HepG2 (cell line): Measurements from ENCODE around the gene RPH3AL.

ENCODE experiments used
- HOXA9 ChIP-seq: sonication (generic); formaldehyde crosslinking; IDR thresholded peaks from 2 replicates; pipeline ENCODE4 v1.8.1; 2022; ENCODE audit warnings: missing genetic modification reagents, mild to moderate bottlenecking, moderate library complexity, borderline replicate concordance
- NONO ChIP-seq, 2 experiments: fragments of 450-650 bp in 1 of 2; sonication (generic) in 1 of 2; formaldehyde crosslinking in 1 of 2; IDR thresholded peaks in 1 of 2; conservative IDR thresholded peaks in 1 of 2; 2 replicates each; pipeline versions ENCODE4 v1.6.1 to v1.8.0; 2017 to 2022; ENCODE audit warnings: mild to moderate bottlenecking in 1 of 2, missing genetic modification reagents in 1 of 2, moderate library complexity in 1 of 2
- NRL ChIP-seq: sonication (generic); formaldehyde crosslinking; IDR thresholded peaks from 2 replicates; pipeline ENCODE4 v1.5.0; 2020; ENCODE audit warnings: missing genetic modification reagents, mild to moderate bottlenecking, moderate library complexity, borderline replicate concordance
- SIN3A ChIP-seq: IDR thresholded peaks from 2 replicates; pipeline ENCODE4 v1.6.1; 2011; ENCODE audit warnings: low read depth, mild to moderate bottlenecking, control low read depth, low read length, borderline replicate concordance
- SMAD3 ChIP-seq: sonication (generic); formaldehyde crosslinking; IDR thresholded peaks from 2 replicates; pipeline ENCODE4 v1.4.0; 2020; ENCODE audit warnings: missing genetic modification reagents
- SP2 ChIP-seq: sonication (generic); formaldehyde crosslinking; IDR thresholded peaks from 2 replicates; pipeline ENCODE4 v1.5.1; 2020; ENCODE audit warnings: mild to moderate bottlenecking, missing genetic modification reagents
- ZNF205 ChIP-seq: IDR thresholded peaks from 2 replicates; pipeline ENCODE4 v1.6.1; 2018; ENCODE audit warnings: missing biosample characterization, missing genetic modification reagents
- TF ChIP-seq, protein P1 (sequence below): sonication (generic); formaldehyde crosslinking; IDR thresholded peaks from 2 replicates; pipeline ENCODE4 v1.5.0; 2020; ENCODE audit warnings: mild to moderate bottlenecking, missing genetic modification reagents, moderate library complexity
- TF ChIP-seq, protein P2 (sequence below): sonication (generic); formaldehyde crosslinking; conservative IDR thresholded peaks from 2 replicates; pipeline ENCODE4 v1.4.0; 2020; ENCODE audit warnings: missing genetic modification reagents

DNA sequence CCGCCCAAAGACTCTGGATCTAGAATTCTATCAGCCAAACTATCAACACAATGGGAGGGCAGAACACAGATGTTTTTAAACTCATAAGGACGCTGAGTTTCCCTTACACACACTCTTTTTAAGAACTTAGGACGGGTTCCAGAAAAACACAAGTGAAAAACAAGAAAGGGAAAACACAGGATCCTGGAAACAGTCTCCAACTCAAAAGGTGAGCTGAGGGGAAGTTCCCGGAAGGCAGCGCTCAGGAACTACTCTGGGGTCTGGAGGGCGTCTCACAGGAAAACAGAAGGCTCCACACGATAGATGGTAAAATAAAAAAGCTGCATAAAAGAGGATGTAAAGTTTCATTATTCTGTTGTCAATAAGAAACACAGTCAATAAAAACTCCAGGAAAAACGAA is 91.0 kb downstream of the RPH3AL start:
- TF ChIP-seq SP2 (CRISPR knock-in tag) (no peak), NRL (CRISPR knock-in tag) (no peak), ZNF205 (CRISPR knock-in tag) (no peak), HOXA9 (CRISPR knock-in tag) (no peak), SIN3A (no peak), NONO (IDR thresholded peaks at IDR 0.05) (no peak), NONO (CRISPR knock-in tag; conservative IDR thresholded peaks at IDR 0.05) (no peak), SMAD3 (CRISPR knock-in tag) (no peak)
- TF ChIP-seq, protein P1, sequence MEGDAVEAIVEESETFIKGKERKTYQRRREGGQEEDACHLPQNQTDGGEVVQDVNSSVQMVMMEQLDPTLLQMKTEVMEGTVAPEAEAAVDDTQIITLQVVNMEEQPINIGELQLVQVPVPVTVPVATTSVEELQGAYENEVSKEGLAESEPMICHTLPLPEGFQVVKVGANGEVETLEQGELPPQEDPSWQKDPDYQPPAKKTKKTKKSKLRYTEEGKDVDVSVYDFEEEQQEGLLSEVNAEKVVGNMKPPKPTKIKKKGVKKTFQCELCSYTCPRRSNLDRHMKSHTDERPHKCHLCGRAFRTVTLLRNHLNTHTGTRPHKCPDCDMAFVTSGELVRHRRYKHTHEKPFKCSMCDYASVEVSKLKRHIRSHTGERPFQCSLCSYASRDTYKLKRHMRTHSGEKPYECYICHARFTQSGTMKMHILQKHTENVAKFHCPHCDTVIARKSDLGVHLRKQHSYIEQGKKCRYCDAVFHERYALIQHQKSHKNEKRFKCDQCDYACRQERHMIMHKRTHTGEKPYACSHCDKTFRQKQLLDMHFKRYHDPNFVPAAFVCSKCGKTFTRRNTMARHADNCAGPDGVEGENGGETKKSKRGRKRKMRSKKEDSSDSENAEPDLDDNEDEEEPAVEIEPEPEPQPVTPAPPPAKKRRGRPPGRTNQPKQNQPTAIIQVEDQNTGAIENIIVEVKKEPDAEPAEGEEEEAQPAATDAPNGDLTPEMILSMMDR (CRISPR knock-in tag): no peak
- TF ChIP-seq, protein P2, sequence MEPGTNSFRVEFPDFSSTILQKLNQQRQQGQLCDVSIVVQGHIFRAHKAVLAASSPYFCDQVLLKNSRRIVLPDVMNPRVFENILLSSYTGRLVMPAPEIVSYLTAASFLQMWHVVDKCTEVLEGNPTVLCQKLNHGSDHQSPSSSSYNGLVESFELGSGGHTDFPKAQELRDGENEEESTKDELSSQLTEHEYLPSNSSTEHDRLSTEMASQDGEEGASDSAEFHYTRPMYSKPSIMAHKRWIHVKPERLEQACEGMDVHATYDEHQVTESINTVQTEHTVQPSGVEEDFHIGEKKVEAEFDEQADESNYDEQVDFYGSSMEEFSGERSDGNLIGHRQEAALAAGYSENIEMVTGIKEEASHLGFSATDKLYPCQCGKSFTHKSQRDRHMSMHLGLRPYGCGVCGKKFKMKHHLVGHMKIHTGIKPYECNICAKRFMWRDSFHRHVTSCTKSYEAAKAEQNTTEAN (CRISPR knock-in tag): no peak
